Vagina (tissue), 2 donors: ENCODE results near the gene RAB3IL1. TPM values are rescaled to one million over a fixed set of nuclear protein-coding genes. Genes with fewer than 3 reads are reported as not detected.

Source experiments
- DNase-seq, 2 donors: peaks; one replicate each; pipeline ENCODE4 v3.0.0-alpha.2; 2017; ENCODE audit errors: extremely low spot score in 2 of 2
- H3K27ac ChIP-seq: fragments of 200-600 bp; sonication (generic); one replicate; pipeline ENCODE4 v1.5.1; 2019
- H3K27me3 ChIP-seq: fragments of 200-600 bp; sonication (generic); one replicate; pipeline ENCODE4 v1.5.1; 2019
- H3K36me3 ChIP-seq, 2 donors: fragments of 200-600 bp; sonication (generic); one replicate each; pipeline ENCODE4 v1.5.1; 2017 to 2019
- H3K4me1 ChIP-seq: fragments of 200-600 bp; sonication (generic); one replicate; pipeline ENCODE4 v1.5.1; 2019
- H3K4me3 ChIP-seq, 2 donors: fragments of 200-600 bp; sonication (generic); 1 replicate in 1 of 2; 2 replicates in 1 of 2; pipeline ENCODE4 v1.5.1; 2016 to 2019
- H3K9me3 ChIP-seq: fragments of 200-600 bp; sonication (generic); one replicate; pipeline ENCODE4 v1.5.1; 2019
- CTCF ChIP-seq, 3 experiments: fragments of 450-650 bp in 2 of 3; fragments of 200-600 bp in 1 of 3; sonication (generic) in 1 of 3; IDR thresholded peaks; one replicate each; pipeline ENCODE4 v1.5.1; 2017 to 2019; ENCODE audit warnings: antibody characterized with exemption in 3 of 3, mild to moderate bottlenecking in 2 of 3, moderate library complexity in 2 of 3
- POLR2A ChIP-seq, 2 donors: fragments of 450-650 bp; IDR thresholded peaks; one replicate each; pipeline ENCODE4 v1.6.1; 2017; ENCODE audit warnings: antibody characterized with exemption in 2 of 2, mild to moderate bottlenecking in 2 of 2, moderate library complexity in 2 of 2
- POLR2AphosphoS5 ChIP-seq, 2 donors: sonication (generic); formaldehyde crosslinking; IDR thresholded peaks; one replicate each; pipeline ENCODE4 v1.9.0; 2017; ENCODE audit warnings: antibody characterized with exemption in 2 of 2, mild to moderate bottlenecking in 2 of 2, low read depth in 1 of 2; ENCODE audit not compliant: insufficient read depth in 1 of 2
- intact Hi-C: fragments of 100-400 bp; cut with DNase I; formaldehyde crosslinking; loops from one replicate; pipeline ENCODE4 v1.15.1; 2023
- total RNA-seq: library from RNA; depleted of rRNA; stranded (reverse); fragments of >200 nt; gene quantifications from one replicate; pipeline ENCODE4 v1.2.3, GENCODE V29; 2016

The RAB3IL1 gene
- total RNA-seq, 1 donor from 2014 or later, result 32.2 TPM

GRCh38 chr11:61888590-61888989, 28.8 kb downstream of the RAB3IL1 start:
- H3K27ac ChIP-seq, result peak overlapping the region; percentile 59
- peaks cover 25% of the 10 kb centered on the region for H3K4me1 ChIP-seq
- TF ChIP-seq POLR2AphosphoS5 (IDR thresholded peaks at IDR 0.05; ENCODE audit: insufficient read depth in 1 of 2, low read depth in 1 of 2), result no peak
- no peak for TF ChIP-seq CTCF (IDR thresholded peaks at IDR 0.05)
- TF ChIP-seq POLR2A (IDR thresholded peaks at IDR 0.05), result no peak
- no peak for DNase-seq
- H3K4me3 ChIP-seq, result no peak overlapping the region
- H3K27me3 ChIP-seq, result no peaks in the 10 kb centered on the region
- intact Hi-C loops, result no loop called here
- H3K9me3 ChIP-seq, result no peaks in the 10 kb centered on the region
- H3K36me3 ChIP-seq, result no peaks in the 10 kb centered on the region

GRCh38 chr11:61887839-61888494, 29.4 kb downstream of the RAB3IL1 start:
- Histone ChIP-seq H3K27ac (peak overlapping the region; percentile 59), H3K4me1 (peaks cover 25% of the 10 kb centered on the region), H3K27me3 (no peaks in the 10 kb centered on the region), H3K4me3 (no peak overlapping the region), H3K36me3 (no peaks in the 10 kb centered on the region), H3K9me3 (no peaks in the 10 kb centered on the region)
- intact Hi-C loops, result no loop called here
- TF ChIP-seq CTCF (IDR thresholded peaks at IDR 0.05), result no peak
- TF ChIP-seq POLR2AphosphoS5 (IDR thresholded peaks at IDR 0.05; ENCODE audit: insufficient read depth in 1 of 2, low read depth in 1 of 2), result peak; percentile 66 to 69
- DNase-seq, result no peak

- intact Hi-C loops, result no loop called here
- DNase-seq, result no peak
- Histone ChIP-seq H3K4me1 (peaks cover 19% of the 10 kb centered on the region), H3K4me3 (no peak overlapping the region), H3K9me3 (no peaks in the 10 kb centered on the region), H3K27ac (no peak overlapping the region), H3K36me3 (no peaks in the 10 kb centered on the region), H3K27me3 (no peaks in the 10 kb centered on the region)
- TF ChIP-seq CTCF (IDR thresholded peaks at IDR 0.05), result no peak
- TF ChIP-seq POLR2A (IDR thresholded peaks at IDR 0.05), result no peak
Observed at GRCh38 chr11:61886643-61887042, 30.7 kb downstream of the RAB3IL1 start.

GRCh38 chr11:61885784-61886580, 31.4 kb downstream of the RAB3IL1 start:
- Histone ChIP-seq H3K27me3 (no peaks in the 10 kb centered on the region), H3K4me1 (peaks cover 18% of the 10 kb centered on the region), H3K9me3 (no peaks in the 10 kb centered on the region), H3K4me3 (no peak overlapping the region), H3K36me3 (no peaks in the 10 kb centered on the region), H3K27ac (no peak overlapping the region)
- DNase-seq, result no peak
- intact Hi-C loops, result no loop called here
- TF ChIP-seq POLR2A (IDR thresholded peaks at IDR 0.05), result no peak
- TF ChIP-seq CTCF (IDR thresholded peaks at IDR 0.05), result no peak
- no peak for TF ChIP-seq POLR2AphosphoS5 (IDR thresholded peaks at IDR 0.05; ENCODE audit: insufficient read depth in 1 of 2, low read depth in 1 of 2)
